Activated T-cell treated with anti-CD3 and anti-CD28 coated beads for 24 hours (primary cell): ENCODE measurements around the gene RPS18.

Experiments
- DNase-seq: peaks from one replicate; pipeline ENCODE4 v3.0.0-alpha.2; 2020; ENCODE audit warnings: low read depth

Gene RPS18

DNA sequence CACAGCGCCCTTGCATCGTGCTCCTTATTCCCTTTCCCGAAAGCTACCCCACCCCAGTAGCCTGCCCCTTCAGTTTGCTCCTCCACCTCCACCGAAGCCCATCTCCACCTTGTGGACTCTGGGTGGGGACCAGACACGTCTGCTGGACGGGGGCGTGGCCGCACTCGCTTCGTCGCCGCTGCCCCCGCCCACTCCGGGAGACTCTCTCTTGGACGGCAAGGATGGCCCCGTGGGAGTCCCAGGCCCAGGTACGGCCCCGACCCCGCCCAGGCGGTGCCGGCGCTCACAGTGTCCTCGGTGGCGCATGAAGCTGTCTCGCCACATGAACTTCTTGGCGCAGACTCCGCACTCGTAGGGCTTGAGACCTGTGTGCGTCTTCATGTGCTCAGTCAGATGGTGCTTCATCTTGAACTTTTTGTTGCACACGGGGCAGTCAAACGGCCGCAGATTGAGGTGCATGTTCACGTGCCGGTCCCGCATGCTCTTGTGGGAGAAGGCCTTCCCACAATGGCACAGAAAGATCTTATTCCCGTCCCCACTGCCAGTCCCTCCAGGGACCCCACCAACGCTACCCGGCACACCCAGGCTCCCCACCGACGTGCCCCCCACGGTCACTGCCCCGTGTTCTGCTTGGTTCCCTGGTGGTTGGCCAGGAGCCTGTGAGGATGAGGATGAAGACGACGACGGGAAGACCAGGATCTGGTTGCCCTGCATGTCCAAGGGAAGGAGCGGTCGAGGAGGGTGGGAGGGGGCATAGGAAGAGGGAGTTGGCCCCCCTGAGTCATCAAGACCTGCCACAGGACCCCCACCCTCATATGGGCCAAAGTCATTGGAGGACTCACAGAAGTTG lies 43.3 kb downstream of the RPS18 start:
- DNase-seq: no peak

DNA sequence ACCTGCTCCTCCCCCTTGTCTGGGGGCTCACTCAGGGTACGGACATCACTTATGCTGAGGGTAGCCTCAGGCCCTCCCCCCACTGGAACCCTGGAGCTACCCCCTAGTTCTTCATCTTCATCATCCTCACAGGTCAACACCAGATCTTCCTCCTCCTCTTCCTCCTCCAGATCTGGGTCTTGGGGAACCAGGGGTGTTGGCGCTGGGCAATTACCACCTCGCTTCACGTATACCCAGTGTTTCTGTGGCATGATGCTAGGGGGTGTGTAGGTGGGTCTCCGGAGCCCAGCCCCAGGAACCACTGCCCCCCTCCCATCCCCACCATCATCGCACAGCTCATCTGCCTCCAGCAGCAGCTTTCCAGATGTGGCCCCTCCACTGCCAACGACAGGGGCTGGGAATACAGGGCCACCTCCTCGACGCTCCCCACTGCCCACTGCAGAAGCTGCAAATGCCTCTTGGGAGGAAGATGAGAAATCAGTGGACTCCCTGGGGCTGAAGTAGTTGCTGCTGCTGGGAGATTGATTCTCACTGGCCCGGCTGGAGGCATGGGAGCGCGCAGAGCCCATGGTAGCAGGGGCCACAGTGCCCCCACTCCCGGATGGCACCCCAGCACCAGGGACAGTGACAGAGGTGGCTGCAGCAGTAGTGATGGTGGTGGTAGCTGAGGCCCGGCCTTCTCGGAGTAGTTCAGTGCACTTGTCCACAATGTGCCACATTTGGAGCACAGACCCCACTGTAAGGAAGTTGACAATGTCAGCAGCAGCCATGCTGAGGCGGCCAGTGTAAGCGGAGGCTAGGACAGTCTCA lies 44.1 kb downstream of the RPS18 start:
- DNase-seq: no peak

DNA sequence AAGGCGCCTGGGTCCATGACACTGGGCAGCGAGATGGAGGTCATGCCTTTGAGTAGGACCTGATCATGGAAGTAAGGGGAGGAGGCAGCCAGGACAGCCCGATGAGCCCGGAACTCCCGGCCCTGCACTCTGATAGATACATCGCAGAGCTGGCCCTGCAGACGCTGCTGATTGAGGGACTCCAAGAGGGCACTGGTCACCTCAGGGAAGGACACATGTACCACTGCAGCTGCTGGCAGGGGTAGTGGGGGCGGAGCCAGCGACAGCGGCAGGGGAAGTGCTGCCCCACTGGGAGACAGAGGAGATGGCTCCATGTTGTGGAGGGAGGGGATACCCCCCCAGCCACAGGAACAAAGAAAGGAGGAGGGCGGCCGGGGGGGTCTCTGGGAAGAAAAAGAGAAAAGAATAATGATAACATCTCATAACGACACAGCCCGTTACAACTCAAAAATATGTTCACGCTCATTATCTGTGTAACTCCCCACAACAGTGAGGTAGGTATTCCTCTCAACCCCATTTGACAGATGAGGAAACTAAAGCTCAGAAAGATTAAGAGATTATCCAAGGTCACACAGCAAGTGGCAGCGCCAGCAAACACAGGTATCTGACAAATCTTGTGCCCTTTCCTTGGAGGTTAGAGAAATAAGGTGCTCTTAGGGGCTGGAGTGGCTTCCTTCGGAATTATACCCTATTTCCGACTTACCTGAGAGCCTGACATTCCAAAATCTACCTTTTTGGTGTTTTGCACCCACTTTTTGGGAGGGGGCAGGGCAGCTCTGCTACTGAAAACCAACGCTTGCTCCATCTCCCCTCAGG lies 44.9 kb downstream of the RPS18 start:
- no peak for DNase-seq

DNA sequence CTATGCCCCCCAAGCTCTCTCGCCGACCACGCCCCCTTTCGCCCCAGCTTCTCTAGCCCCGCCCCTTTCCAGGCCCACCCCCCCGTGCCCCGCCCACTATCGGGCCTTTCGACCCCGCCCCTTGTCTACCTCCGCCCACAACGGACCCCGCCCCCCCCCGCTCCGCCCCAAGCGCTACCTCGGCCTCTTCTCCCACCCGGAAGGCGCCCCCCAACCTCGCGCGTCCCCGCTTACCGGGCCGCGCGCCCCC lies 45.5 kb downstream of the RPS18 start:
- DNase-seq: no peak

DNA sequence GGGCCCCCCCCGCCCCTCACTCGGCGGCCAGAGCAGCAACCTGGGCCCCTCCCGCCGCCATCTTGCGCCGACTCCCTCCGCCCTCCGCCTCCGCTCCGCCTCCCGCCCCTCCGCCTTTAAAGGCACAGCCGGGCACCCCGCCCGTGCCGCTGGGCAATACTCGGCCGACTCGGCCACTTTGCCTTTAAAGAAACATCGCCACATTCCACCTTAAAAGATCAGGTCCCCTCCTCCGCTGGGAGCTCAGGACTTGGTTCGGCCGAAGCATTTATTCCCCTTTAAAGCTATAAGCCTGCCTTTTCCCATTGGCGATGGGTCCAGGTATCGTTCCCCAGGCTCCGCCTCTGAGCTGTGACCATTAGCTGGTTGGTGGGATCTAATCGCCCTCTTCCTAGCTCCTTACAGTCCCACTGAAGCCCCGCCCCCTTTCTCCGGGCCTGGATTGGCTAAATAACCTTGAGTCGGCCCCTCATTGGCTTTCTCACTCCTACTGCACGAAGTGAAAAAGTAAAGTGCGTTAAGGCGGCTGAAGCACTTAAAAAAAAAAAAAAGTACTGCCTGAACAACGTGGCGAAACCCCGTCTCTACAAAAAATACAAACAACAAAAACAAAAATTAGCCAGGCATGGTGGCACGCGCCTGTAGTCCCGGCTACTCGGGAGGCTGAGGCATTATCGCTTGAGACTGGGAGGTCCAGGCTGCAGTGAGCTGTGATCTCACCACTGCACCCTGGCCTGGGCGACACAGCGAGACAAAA lies 46.0 kb downstream of the RPS18 start, which contains the start of gene ZBTB22:
ZBTB22 (minus strand) TSS at position 76 of the 757 bp plus-strand sequence. CDS start 828 bp downstream, outside the sequence.
- peak; percentile 94 for DNase-seq

DNA sequence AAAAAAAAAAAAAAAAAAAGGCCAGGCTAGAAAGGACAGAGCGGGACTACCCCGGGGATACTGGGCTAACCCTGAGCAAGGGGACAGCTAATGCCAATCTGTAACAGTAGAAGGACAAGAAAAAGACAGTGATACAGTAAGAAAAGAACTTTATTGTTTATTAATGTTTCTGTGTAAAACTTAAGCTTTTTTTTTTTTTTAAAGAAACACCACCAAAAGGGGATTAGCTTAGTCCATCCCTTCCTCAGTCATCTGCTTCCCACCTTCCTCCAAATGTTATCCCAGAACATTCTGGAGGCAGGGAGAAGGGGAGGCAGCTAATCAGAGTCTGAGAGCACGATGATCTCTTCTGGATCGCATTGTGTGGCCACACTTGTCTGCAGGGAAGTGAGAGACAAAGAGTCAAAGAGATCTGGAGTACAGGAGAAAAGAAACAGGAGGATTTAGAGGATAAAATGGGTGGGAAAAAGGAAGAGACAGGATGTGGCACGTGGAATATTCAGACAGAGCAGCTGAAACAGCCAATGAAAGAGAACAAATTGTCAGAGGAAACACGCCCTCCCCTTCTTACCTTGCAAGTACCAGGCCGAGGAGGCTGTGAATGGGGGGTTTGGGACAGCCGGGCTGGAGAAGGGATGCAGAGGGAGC lies 46.7 kb downstream of the RPS18 start:
- no peak for DNase-seq

DNA sequence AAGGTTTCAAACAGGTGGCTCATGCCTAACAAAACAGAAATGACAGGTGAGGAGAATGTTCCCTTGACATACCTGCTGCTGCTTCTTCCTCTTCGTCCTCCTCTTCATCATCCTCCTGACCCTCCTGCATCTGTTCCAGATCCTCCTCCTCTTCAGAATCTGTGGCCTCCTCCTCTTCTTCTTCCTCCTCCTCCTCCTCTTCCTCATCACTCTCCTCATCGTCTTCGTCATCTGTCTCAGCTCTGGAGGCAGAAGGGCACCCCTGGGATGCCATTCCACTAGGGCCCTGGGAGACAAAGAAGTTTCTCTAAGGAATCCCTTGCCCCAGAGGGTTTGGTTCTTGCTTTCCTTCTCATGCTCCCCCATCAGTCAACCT lies 48.1 kb downstream of the RPS18 start:
- DNase-seq: no peak

DNA sequence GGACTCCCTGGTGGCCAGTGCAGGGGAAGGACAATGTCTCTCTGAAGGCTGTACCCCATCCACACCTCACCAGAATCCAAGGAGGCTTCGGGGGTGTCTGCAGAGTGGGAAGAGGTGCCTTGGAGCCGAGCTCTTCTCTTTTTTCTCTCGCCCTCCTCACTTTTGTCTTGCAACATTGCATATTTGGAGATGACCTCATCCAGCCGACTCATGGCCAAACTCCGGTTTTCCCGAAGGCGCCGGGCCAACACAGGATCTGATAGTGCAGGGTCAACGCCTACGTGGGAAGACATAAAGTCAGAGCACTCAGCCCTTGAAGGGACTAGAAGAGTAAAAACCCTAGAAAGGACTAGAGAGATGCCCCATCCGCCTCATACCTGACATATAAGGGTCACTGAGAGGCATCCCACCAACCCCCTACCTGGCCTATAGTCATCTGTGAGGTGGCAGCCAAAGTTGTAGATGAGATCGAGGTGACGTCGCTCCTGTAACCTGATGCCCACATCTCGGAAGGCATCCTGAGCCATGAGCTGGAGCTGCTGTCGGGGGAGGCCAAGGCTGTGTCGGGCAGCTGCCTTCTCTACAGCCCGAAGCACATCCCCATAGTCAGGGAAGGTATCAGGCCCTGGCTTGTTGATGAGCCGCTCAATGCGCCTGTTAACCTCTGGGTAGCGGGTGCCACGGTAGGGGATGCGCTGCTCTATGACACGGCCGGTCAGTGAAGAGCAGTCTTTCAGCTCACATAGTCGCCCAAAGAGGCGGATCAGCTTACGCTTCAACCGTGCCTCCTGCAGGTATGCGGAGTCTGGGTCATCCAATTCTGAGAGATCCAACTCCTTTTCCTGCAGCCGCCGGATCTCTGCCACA lies 48.7 kb downstream of the RPS18 start:
- no peak for DNase-seq

DNA sequence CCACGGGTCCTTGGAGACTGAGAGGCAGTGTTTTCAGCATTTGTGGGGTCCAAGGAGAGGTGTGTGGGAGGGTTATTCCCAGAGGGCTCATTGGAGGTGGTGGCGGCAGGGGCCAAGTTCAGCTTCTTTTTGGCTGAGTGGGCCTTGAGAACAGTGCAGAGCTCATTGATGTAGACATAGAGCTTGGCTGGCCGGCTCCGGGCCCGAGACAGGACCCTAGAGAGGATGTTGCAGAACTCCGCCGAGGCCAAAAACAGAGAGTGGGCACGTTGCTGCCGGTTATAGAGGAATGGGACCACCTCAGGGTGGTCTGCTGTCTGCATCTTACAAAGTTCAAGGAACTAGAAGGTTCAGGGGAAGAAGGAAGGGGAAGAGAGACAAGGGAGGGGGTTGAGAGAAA lies 49.4 kb downstream of the RPS18 start:
- no peak for DNase-seq

DNA sequence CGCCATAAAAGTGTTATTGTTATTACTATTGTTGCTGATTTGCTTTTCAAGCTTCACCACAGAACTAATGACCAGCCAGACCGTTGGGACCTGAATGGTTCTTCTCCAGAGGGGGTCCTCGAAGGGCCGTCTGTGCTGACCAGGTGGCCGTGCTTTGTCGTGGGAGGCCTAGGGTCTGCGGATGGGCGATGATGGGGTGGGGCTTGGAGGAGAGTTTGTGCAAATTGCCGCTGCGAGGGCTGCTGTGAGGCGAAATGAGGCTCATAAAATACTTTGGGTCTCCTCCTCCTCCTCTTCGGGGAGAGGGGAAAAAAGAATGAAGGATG lies 51.7 kb downstream of the RPS18 start:
- no peak for DNase-seq

DNA sequence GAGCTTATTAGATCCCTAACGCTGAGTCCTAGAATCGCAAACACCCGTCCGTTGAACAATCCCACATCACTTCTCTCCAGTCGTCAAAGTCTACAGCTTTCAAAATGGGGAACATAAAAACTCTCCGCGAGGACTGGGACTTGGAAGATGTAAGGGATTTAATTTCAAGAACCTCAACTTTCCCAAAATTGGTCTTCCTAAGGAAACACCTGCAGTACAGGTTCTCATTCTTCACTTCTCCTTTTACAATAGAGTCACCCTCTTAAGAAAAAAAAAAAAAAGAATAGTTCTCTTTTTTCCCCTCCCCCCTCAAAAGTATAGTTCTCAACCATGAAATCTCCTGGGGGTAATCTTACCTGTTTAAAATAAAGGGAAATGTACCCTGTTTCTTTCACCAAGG lies 52.2 kb downstream of the RPS18 start:
- DNase-seq: no peak
